NCI-H226 (cell line): ENCODE results near the gene DAW1.

Experiments
- DNase-seq: peaks from one replicate; pipeline ENCODE4 v3.0.0-alpha.2; 2015

DAW1 gene

GRCh38 chr2:227871375-227871791 lies at the start of gene DAW1:
TSS of gene DAW1 (plus strand) at chr2:227871631. CDS start at chr2:227871690, 59 bp downstream.
- peak; percentile 92 for DNase-seq

- DNase-seq, result no peak
Observed at GRCh38 chr2:227822416-227823003, 48.9 kb upstream of the DAW1 start.

GRCh38 chr2:227823922-227824321 lies 47.5 kb upstream of the DAW1 start:
- DNase-seq, result no peak

- DNase-seq, result no peak
Observed at GRCh38 chr2:227824711-227825110, 46.7 kb upstream of the DAW1 start.

- no peak for DNase-seq
Observed at GRCh38 chr2:227826019-227826521, 45.4 kb upstream of the DAW1 start.

- no peak for DNase-seq
Observed at GRCh38 chr2:227826563-227826962, 44.9 kb upstream of the DAW1 start.

GRCh38 chr2:227827143-227827542 lies 44.3 kb upstream of the DAW1 start:
- DNase-seq, result no peak

GRCh38 chr2:227828477-227828912 lies 42.9 kb upstream of the DAW1 start:
- DNase-seq, result no peak

- DNase-seq, result no peak
Observed at GRCh38 chr2:227829337-227829736, 42.1 kb upstream of the DAW1 start.

- peak; percentile 46 for DNase-seq
Observed at GRCh38 chr2:227834423-227834822, 37.0 kb upstream of the DAW1 start.

- no peak for DNase-seq
Observed at GRCh38 chr2:227834916-227835650, 36.3 kb upstream of the DAW1 start.

GRCh38 chr2:227839339-227840129 lies 31.9 kb upstream of the DAW1 start:
- DNase-seq, result peak; percentile 67

- no peak for DNase-seq
Observed at GRCh38 chr2:227846831-227847230, 24.6 kb upstream of the DAW1 start.

GRCh38 chr2:227848146-227848545 lies 23.3 kb upstream of the DAW1 start:
- DNase-seq, result no peak

- DNase-seq, result no peak
Observed at GRCh38 chr2:227848586-227848985, 22.8 kb upstream of the DAW1 start.

GRCh38 chr2:227849906-227850305 lies 21.5 kb upstream of the DAW1 start:
- DNase-seq, result peak; percentile 71

- DNase-seq, result peak; percentile 86
Observed at GRCh38 chr2:227853204-227853629, 18.2 kb upstream of the DAW1 start.

GRCh38 chr2:227853765-227854271 lies 17.6 kb upstream of the DAW1 start:
- DNase-seq, result no peak

- DNase-seq, result no peak
Observed at GRCh38 chr2:227855440-227855839, 16.0 kb upstream of the DAW1 start.

GRCh38 chr2:227856697-227857096 lies 14.7 kb upstream of the DAW1 start:
- DNase-seq, result no peak

- DNase-seq, result no peak
Observed at GRCh38 chr2:227860221-227860641, 11.2 kb upstream of the DAW1 start.

GRCh38 chr2:227861011-227861410 lies 10.4 kb upstream of the DAW1 start:
- no peak for DNase-seq

- DNase-seq, result no peak
Observed at GRCh38 chr2:227862227-227862740, 9.1 kb upstream of the DAW1 start.
